LHCN-M2 (cell line): Measurements from ENCODE around the gene SV2C. TPM values are rescaled to one million over a fixed set of nuclear protein-coding genes. Genes with fewer than 3 reads are reported as not detected.

ENCODE experiments used
- DNase-seq: peaks from one replicate; pipeline ENCODE4 v3.0.0-alpha.2; 2012; ENCODE audit warnings: low read depth
- total RNA-seq: library from RNA; depleted of rRNA; stranded (reverse); fragments of >200 nt; gene quantifications from 2 replicates; pipeline ENCODE4 v1.2.3, GENCODE V29; 2014

Gene SV2C
- total RNA-seq, 1 experiment from 2014 or later, result not detected

GRCh38 chr5:76099286-76099702, 16.1 kb downstream of the SV2C start:
- DNase-seq, result no peak

- no peak for DNase-seq
Measured at GRCh38 chr5:76099756-76100155, 16.6 kb downstream of the SV2C start.

GRCh38 chr5:76104027-76104426, 20.8 kb downstream of the SV2C start:
- DNase-seq, result no peak

- no peak for DNase-seq
Measured at GRCh38 chr5:76106149-76106548, 23.0 kb downstream of the SV2C start.

GRCh38 chr5:76111477-76112174, 28.4 kb downstream of the SV2C start:
- DNase-seq, result no peak

- DNase-seq, result no peak
Measured at GRCh38 chr5:76113103-76113502, 29.9 kb downstream of the SV2C start.

- no peak for DNase-seq
Measured at GRCh38 chr5:76114179-76114851, 31.1 kb downstream of the SV2C start.

- no peak for DNase-seq
Measured at GRCh38 chr5:76125346-76125745, 42.2 kb downstream of the SV2C start.

- DNase-seq, result no peak
Measured at GRCh38 chr5:76125888-76126287, 42.7 kb downstream of the SV2C start.

- no peak for DNase-seq
Measured at GRCh38 chr5:76134003-76134402, 50.8 kb downstream of the SV2C start.

- DNase-seq, result no peak
Measured at GRCh38 chr5:76134646-76135045, 51.5 kb downstream of the SV2C start.

GRCh38 chr5:76137887-76138542, 54.8 kb downstream of the SV2C start:
- DNase-seq, result no peak

GRCh38 chr5:76143884-76144283, 60.7 kb downstream of the SV2C start:
- no peak for DNase-seq

GRCh38 chr5:76144513-76145274, 61.5 kb downstream of the SV2C start:
- DNase-seq, result no peak

- DNase-seq, result no peak
Measured at GRCh38 chr5:76145945-76146344, 62.8 kb downstream of the SV2C start.

GRCh38 chr5:76149636-76150035, 66.5 kb downstream of the SV2C start:
- DNase-seq, result no peak

- DNase-seq, result no peak
Measured at GRCh38 chr5:76152161-76152560, 69.0 kb downstream of the SV2C start.

- no peak for DNase-seq
Measured at GRCh38 chr5:76152700-76153099, 69.5 kb downstream of the SV2C start.

GRCh38 chr5:76153271-76153670, 70.1 kb downstream of the SV2C start:
- DNase-seq, result no peak

- DNase-seq, result no peak
Measured at GRCh38 chr5:76154009-76154690, 71.0 kb downstream of the SV2C start.

GRCh38 chr5:76155536-76155935, 72.4 kb downstream of the SV2C start:
- DNase-seq, result no peak
